HG02759 (cell line): ENCODE data around the gene SLC30A4.

ENCODE experiments used
- ATAC-seq: cut with Tn5 transposase; IDR thresholded peaks from one replicate; pipeline ENCODE4 v1.9.1; 2021; ENCODE audit warnings: mild to moderate bottlenecking, moderate library complexity; ENCODE audit not compliant: unreplicated experiment

The SLC30A4 gene

DNA sequence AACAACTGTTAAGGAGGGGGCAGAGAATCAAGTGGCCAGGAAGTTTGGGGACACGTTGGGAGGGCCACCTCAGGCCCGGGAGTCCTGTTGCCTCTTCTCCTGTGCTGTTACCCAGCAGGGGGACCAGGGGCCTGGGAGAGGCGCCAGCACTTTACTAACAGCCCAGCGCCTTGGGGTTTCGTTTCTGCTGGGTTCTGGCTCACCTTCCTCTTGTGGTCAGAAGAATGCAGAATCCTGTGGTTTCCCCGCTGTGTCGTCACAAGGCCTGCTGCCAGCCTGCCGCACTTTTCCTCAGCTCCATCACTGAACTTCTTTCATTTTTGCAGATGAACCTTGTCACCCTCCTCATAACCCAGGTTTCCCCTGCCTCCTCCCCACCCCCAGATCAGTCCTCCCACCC lies 67.7 kb downstream of the SLC30A4 start:
- peak; percentile 74 for ATAC-seq

DNA sequence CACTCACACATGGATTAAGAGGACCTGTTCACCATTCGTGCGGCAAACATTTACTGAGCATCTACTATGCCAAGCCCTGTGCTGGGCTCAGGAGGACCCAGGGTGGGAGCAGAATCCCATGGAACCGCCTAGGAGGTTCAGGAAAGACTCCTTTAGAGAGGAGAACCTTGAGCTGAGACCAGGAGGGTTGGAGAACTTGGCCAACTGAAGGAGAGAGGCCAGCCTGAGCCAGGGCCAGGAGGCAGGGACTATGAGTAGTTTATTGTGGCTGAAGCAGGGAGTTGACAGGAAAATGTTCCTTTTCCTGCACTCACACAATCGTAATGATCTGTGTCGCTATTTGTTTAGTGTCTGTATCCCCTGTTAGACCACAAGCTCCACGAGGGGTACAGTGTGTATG lies 71.3 kb downstream of the SLC30A4 start:
- ATAC-seq = no peak

DNA sequence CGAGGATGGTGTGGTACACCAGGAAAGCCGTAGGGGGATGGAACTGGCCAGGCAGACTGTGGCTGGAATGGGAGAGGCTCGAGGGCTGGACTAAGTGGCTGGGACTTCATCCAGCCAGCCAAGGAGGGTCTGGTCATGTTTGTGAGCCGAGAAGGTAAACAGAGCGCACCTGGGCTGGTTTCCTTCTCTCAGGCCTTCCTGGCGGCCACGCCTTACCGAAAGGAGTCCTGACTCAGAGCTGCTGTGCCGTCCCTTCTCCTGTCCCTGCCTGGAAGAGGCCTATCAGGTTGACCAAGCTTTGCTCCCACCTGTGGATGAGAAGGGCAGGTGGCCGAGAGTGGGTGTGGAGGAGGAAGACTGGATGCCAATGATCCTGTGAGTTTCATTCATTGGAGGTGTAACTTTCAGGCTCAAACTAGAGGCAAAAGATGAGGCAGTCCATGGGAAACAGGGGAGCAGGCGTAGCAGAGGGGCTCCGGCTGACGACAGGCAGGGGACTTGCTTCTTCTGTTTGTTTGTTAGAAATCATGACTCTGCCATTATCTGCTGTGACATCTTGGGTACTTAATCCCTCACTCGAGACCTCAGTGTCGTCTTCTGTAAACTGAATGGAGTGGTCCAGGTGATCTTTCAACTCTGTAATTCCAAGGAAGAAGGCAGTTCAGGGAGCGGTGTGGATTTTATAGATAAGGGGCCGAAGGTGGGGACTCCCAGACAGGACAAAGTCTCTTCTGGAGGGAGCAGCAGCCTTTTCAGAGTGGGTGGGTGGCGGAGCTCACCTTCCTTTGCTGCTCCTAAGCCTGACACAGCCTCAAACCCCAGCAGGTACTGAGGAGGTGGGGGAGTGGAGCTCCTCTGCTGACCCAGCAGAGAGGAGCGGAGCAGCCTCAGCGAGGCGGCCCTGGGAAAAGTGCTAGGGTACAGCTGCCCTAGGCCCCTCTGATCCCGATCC lies 72.4 kb downstream of the SLC30A4 start:
- no peak for ATAC-seq

DNA sequence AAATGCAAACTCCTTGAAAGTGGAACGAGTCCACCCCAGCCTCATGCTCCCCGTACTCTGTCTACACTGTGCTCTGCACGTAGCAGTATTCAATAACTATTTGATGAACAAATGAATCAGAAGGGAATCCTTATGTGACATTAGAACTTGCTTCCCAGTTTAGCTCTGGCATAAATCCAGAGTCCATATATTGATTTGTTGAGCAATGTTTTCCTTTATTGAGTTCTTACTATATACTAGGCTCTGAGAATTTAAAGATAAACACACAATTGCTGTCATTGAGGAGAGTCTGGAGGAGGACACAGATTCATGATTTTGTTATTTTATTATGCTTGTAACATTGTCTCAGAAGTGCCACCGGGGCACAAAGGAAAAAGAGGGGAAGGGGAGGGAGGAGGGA lies 73.2 kb downstream of the SLC30A4 start:
- no peak for ATAC-seq

DNA sequence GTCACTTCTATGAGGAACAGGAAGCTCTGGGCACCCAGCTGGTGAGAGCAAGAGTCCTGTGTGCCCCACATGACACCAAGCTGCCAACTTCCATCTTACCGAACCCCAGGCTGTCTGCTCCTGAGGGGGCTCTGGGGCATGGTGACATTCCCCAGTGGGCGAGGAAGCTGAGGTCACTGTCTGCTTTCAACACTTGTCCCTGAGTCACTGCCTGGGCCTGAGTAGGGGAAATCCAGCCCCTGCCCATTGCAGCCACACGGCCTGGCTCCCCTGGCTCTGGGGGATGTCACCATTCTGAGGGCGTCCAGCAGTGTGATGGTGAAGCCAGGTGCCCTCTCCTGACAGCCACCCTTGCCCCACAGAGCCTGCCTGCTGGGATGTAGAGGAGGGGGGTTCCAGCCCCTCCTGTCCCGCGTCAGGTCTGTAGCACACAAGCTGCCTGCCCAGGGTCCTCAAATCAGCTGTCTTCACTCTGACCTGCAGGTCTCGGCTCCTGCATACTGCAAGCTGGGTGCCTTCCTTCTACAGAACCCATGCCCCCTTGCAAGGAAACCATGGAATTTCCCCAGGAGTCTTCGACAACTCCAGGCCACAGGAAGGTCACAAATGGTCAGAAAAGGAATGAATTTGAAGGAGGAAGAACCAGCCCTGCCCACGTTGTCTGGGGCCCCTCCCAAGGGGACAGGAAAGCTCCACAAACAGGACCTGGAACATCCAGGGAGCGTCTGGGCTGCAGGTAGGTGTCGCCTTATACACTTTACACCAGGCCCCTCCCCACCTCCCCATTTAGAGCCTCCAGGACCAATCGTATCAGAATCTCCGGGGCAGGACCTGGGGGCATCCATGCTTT lies 74.3 kb downstream of the SLC30A4 start:
- no peak for ATAC-seq

DNA sequence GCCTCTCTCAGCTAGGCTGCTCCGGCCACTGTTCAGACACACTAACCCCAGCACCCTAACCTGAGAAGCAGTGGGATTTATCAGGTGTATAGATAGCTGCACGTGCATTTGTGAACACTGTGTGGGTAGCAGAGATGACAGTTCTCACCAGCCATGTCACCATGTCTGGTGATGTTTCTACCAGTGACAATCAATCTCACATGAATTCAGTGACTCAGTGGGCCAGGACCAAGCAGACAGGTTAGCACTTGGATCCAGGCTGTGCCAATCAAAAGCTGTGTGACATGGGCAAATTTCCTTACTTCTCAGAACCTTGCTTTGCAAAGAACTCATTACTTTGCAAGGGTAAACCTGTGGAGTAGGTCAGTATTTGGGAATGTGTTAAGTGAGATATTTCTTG lies 78.9 kb downstream of the SLC30A4 start:
- ATAC-seq = no peak

DNA sequence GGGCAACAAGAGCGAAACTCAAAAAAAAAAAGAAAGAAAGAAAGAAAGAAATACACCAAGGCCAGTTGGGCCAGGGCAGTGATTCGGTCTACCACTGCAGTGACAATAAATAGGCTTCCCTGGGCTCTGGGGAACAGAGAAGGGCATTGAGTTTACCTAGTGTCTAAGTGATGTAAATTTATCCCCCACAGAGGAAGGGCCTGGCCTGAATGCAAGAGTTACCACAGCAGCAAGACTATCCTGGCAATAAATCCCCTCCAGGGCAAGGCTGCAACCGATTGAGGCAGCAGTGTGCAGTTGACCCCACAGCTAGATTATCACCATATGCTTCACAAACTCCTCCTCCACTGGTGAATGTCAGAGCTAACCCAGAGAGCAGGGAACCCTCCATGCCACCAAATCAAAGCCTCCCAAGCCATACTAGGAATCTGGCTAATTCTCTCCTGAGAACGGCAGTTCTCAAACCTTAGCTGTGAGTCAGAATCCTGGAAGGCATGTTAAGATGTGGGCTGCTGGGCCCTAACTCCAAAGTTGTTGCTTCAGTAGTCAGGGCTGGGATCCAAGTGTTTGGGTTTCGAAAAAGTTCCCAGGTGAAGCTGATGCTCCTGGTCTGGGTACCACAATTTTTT lies 79.9 kb downstream of the SLC30A4 start:
- ATAC-seq = no peak

DNA sequence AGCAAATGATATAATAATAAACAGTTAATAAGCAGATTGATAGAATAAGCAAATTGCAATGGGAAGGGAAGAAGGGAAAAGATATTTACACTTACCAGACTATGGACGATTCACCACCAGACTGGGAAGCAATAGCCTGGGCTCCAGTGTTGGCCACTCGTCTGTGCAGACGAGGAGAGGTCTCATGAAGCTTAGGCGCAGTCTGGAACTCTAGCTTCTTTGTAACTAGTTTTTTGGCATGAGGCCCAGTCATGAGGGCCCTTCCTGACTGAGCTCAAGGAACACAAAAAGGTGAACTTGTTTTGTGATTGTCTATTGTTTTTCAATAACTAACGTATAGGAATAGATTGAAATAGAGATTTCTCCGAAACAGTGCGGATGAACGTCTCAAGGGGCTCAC lies 80.9 kb downstream of the SLC30A4 start:
- ATAC-seq = no peak

DNA sequence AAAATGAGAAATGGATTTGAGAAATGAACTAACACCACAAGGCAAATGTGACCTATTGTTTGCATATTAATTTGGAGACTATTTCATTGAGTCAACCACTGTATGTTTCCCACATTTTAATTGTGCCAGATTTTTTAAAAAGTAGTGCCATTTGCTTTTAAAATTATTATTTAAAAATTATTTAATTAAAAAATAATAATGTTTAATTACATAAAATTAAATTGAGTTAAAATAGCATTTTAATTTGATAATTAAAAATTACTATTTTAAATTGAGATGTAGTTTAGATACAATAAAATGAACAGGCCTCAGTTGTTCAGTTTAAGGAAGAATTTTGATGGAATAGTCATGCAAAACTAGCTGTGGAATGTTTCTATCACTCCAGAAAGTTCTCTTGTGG lies 81.5 kb downstream of the SLC30A4 start:
- no peak for ATAC-seq

DNA sequence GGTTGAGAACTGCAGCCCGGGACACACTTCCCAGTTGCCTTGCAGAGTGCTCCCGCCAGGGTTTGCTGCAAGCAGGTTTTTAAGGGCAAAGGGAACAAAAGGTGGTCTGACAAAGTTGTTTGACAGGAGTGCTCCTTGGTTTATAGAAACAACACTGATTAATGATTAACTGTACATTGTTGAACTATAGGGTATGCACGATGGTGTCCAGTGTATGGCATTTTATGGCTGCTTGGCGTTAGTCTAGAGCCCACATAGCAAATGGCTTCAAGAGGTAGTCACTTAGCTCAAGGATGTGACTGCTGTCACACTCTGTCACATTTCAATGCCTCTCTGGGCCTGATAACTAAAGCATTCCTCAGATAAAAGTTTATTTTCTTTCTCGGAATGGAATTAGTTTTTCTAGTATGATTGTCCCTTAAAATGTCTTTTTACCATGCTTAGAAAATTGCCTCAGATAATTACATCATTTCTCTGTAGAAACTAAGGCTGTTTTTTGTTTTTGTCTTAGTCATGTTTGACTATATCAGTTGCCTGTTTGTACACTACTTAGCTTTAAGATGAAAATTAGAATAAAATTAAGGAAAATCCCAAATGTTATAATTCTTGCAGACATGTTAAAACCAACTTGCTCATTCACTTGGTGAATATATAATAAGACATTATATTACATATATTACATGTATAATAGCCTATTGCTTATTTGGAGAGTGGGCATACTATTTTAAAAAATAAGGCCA lies 82.9 kb downstream of the SLC30A4 start:
- ATAC-seq = no peak

DNA sequence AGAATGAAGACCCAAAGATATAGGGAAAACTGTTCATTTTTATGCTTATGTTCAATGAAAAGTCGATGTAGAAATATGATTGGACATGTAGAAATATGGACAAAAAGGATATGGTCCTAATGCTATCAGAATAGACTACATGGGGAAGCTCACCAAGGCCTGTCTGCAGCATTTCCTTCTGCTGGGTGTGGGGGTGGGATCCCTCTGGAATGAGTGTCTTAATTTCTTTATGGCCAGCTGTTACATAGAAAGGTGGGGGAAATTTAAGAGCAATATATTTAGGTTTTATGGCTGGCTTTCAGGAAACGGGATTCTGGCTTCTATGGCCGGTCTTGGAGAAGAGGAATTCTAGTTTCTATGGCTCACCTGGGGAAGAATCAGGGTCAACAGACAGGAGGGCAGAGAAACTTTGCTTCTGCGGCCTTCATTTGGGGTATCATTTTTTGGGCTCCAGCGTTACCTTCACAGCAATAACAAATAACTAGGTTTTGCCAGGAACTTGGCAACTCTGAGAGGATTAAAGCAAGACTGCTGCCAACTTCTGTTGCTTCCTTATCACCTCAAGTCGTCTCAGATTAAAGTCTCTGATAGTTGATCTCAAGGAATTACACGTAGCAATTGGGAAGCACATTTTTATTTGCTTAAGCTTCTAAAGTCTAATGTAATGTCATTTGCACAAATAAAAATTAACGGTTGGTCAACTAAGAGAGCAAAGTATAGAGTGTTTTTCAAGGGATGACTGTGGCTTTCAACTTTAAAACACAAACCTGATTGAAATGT lies 87.2 kb downstream of the SLC30A4 start:
- ATAC-seq = no peak

DNA sequence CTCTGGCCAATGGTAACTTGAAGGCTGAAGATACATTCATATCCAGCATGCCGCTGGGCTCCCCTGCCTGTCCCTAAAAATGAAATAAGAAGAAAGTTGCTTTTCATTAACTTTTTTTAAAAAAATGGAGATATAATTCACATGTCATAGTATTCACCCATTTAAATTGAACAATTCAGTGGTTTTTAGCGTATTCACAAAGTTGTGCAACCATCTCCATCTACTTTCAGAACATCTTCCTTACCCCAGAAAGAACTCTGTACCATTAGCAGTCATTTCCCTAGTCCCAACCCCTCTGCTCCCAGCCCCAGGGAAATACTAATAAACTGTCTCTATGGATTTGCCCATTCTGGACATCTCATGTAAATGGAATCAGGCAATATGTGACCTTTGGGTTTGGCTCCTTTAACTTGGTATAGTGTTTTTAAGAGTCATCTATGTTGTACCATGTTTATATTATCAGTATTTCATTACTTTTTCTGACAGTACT lies 88.4 kb downstream of the SLC30A4 start:
- ATAC-seq = no peak

DNA sequence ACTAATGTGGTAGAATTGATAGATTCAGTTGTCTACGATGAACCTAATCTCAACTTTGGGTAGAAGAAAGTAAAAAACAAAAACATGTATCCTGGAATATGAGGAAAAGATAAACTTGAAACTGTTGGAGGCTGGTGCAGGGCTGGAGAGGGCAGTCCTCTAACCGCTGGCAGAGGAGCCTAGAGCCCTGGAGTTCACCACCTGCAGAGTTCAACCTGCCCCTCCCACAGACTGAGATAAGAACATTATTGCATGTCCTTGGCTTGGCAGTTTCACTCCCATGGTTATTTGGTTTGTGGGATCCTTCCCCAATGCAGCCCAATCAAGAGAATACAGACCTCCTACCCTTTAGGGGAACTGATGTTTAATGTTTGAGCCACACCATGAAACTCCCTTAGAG lies 91.0 kb downstream of the SLC30A4 start:
- ATAC-seq = no peak

DNA sequence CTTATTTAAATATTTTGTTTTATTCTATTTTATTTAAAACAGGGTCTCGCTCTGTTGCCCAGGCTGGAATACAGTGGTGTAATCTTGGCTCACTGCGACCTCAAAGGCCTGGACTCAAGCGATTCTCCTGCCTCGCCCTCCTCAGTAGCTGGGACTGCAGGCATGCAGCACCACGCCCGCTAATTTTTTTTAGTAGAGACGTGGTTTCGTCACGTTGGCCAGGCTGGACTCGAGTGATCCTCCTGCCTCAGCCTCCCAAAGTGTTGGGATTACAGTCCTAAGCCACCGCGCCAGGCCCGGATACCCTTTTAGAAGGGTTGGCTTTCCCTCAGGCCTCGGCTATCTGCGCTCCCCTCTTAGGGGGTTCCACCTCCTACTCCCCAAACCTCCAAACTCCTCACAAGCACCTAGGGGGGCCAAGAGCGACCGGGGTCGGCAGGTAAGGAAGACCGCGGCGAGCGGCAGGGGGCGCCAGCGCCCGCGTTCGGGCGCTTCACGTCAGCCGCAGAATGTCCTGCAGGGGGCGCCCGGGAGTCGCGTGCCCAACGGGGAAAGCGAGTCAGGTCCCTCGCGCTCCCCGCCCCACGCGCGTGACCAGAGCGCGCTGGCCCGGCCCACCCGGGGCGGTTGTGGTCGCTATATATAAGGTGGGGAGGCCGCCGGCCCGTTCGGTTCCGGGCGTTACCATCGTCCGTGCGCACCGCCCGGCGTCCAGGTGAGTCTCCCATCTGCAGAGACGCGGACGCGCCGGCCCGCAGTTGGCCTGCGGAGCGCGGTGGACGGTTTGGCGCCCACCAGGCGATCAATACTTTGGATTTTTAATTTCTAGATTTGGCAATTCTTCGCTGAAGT lies 92.4 kb downstream of the SLC30A4 start:
- ATAC-seq = peak; percentile 93
